Lower leg skin (tissue), 3 donors: ENCODE results near the gene NFU1.

ENCODE experiments used
- POLR2A ChIP-seq, 2 donors: fragments of 450-650 bp; IDR thresholded peaks; one replicate each; pipeline ENCODE4 v1.6.1; 2016 to 2017; ENCODE audit warnings: antibody characterized with exemption in 2 of 2, mild to moderate bottlenecking in 1 of 2, moderate library complexity in 1 of 2
- TF ChIP-seq, protein P1 (sequence below), 3 donors: fragments of 450-650 bp; IDR thresholded peaks; one replicate each; pipeline ENCODE4 v1.5.1; 2016; ENCODE audit warnings: antibody characterized with exemption in 3 of 3, mild to moderate bottlenecking in 3 of 3, moderate library complexity in 2 of 3

DNA sequence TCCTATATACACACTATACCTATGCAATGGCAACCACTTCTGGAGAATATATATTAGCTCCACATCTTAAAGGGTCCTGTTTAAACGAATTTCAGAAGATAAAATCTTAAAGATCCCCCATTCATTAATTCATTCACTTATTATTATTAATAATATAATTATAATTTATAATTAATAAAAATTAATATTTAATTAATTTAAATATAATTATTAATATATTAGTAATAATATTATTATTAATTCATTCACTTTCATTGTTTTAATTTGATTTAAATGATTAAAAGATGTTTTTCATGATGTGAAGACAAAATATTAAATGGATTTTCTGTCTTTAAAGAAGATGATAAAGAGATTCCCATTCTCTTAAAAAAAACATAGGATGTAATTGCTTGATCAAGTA lies 21.1 kb downstream of the NFU1 start:
- TF ChIP-seq, protein P1, sequence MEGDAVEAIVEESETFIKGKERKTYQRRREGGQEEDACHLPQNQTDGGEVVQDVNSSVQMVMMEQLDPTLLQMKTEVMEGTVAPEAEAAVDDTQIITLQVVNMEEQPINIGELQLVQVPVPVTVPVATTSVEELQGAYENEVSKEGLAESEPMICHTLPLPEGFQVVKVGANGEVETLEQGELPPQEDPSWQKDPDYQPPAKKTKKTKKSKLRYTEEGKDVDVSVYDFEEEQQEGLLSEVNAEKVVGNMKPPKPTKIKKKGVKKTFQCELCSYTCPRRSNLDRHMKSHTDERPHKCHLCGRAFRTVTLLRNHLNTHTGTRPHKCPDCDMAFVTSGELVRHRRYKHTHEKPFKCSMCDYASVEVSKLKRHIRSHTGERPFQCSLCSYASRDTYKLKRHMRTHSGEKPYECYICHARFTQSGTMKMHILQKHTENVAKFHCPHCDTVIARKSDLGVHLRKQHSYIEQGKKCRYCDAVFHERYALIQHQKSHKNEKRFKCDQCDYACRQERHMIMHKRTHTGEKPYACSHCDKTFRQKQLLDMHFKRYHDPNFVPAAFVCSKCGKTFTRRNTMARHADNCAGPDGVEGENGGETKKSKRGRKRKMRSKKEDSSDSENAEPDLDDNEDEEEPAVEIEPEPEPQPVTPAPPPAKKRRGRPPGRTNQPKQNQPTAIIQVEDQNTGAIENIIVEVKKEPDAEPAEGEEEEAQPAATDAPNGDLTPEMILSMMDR (IDR thresholded peaks at IDR 0.05), result no peak
- TF ChIP-seq POLR2A (IDR thresholded peaks at IDR 0.05), result no peak
